HEK293T (cell line): Measurements from ENCODE around the gene COL11A1.
"Not testable (repeated sequence)": the region's sequence is repeated elsewhere in the genome, so short reads cannot be mapped to it uniquely, and the experiment has no call there.

Experiments used
- CTCF ChIA-PET: fragments of 350-600 bp; formaldehyde crosslinking; extraction: SDS; loops from one replicate; lab custom pipeline; 2021; ENCODE audit warnings: antibody characterized with exemption, inconsistent platforms; lab: Yijun Ruan, JAX
- POLR2A ChIA-PET: fragments of 350-600 bp; formaldehyde crosslinking; extraction: SDS; loops from one replicate; lab custom pipeline; 2020; ENCODE audit warnings: antibody characterized with exemption, inconsistent platforms; lab: Yijun Ruan, JAX
- DNase-seq: peaks from one replicate; pipeline ENCODE4 v3.0.0; 2012; ENCODE audit warnings: mixed read lengths; ENCODE audit errors: extremely low spot score
- ARNT ChIP-seq: fragments of 450-650 bp; IDR thresholded peaks from 2 replicates; pipeline ENCODE4 v1.6.1; 2017; ENCODE audit warnings: mild to moderate bottlenecking
- BHLHE40 ChIP-seq: fragments of 450-650 bp; IDR thresholded peaks from 2 replicates; pipeline ENCODE4 v1.6.1; 2016; ENCODE audit warnings: mild to moderate bottlenecking, moderate library complexity, borderline replicate concordance
- CTBP1 ChIP-seq: fragments of 450-650 bp; IDR thresholded peaks from 2 replicates; pipeline ENCODE4 v1.6.1; 2016; ENCODE audit warnings: borderline replicate concordance
- ELF4 ChIP-seq: fragments of 450-650 bp; IDR thresholded peaks from 2 replicates; pipeline ENCODE4 v1.6.1; 2017; ENCODE audit warnings: antibody characterized with exemption
- FOXA1 ChIP-seq: fragments of 450-650 bp; IDR thresholded peaks from 2 replicates; pipeline ENCODE4 v1.6.1; 2016; ENCODE audit warnings: mild to moderate bottlenecking
- FOXK2 ChIP-seq: fragments of 450-650 bp; IDR thresholded peaks from 2 replicates; pipeline ENCODE4 v1.6.1; 2016; ENCODE audit warnings: mild to moderate bottlenecking
- FOXM1 ChIP-seq: fragments of 450-650 bp; IDR thresholded peaks from 2 replicates; pipeline ENCODE4 v1.6.1; 2017; ENCODE audit warnings: mild to moderate bottlenecking, borderline replicate concordance
- HDGF ChIP-seq: fragments of 450-650 bp; IDR thresholded peaks from 2 replicates; pipeline ENCODE4 v1.6.1; 2017; ENCODE audit warnings: antibody characterized with exemption, borderline replicate concordance
- L3MBTL2 ChIP-seq: fragments of 450-650 bp; conservative IDR thresholded peaks from 2 replicates; pipeline ENCODE4 v1.6.1; 2016; ENCODE audit warnings: mild to moderate bottlenecking
- LEF1 ChIP-seq: fragments of 450-650 bp; IDR thresholded peaks from 2 replicates; pipeline ENCODE4 v1.6.1; 2017; ENCODE audit warnings: mild to moderate bottlenecking, borderline replicate concordance
- NFRKB ChIP-seq: fragments of 450-650 bp; IDR thresholded peaks from 2 replicates; pipeline ENCODE4 v1.6.1; 2016; ENCODE audit warnings: mild to moderate bottlenecking, moderate library complexity
- SP1 ChIP-seq: fragments of 450-650 bp; IDR thresholded peaks from 2 replicates; pipeline ENCODE4 v1.6.1; 2017
- SUZ12 ChIP-seq: fragments of 450-650 bp; IDR thresholded peaks from 2 replicates; pipeline ENCODE4 v1.6.1; 2016; ENCODE audit warnings: mild to moderate bottlenecking
- TARDBP ChIP-seq: fragments of 450-650 bp; IDR thresholded peaks from 2 replicates; pipeline ENCODE4 v1.6.1; 2016
- ZNF384 ChIP-seq: fragments of 450-650 bp; IDR thresholded peaks from 2 replicates; pipeline ENCODE4 v1.6.1; 2016
- TF ChIP-seq, protein P1 (sequence below): fragments of 450-650 bp; IDR thresholded peaks from 2 replicates; pipeline ENCODE4 v1.6.1; 2016

Gene COL11A1

GRCh38 chr1:103075316-103076000, 32.9 kb downstream of the COL11A1 start:
- TF ChIP-seq ELF4 (no peak), TARDBP (no peak), BHLHE40 (no peak), HDGF (no peak), ARNT (no peak), L3MBTL2 (no peak)
- no peak for DNase-seq
- POLR2A ChIA-PET: no interaction called here
- CTCF ChIA-PET: interaction anchor here (0.7 kb wide), 1 partner anchor 495 kb away, joined by 3 read pairs; no protein-coding TSS in a partner anchor

DNA sequence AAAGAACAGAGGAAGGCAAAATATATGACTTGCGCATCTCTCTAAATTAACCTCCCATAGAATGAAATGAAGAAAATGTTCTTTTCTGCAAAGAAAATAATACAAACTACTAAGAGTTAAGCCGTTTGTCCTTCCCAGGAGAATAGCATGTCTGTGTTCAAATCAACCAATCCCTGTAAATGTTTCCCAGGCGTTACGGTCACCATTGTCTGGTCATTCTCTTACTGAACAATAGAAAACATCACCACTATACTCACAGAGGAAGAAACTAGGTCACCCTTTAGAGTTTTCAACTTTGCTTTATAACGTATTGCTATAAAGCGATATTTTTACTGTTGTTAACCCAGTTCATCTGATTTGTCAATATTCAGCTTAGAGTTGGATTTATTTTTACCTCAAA, 34.1 kb downstream of the COL11A1 start:
- ChIA-PET CTCF (no interaction called here), POLR2A (no interaction called here)
- DNase-seq: no peak
- TF ChIP-seq ZNF384: no peak
- no peak for TF ChIP-seq SUZ12
- TF ChIP-seq ELF4: no peak
- TF ChIP-seq FOXK2: no peak
- TF ChIP-seq TARDBP: no peak
- no peak for TF ChIP-seq L3MBTL2
- no peak for TF ChIP-seq FOXA1

GRCh38 chr1:103069201-103069600, 39.1 kb downstream of the COL11A1 start:
- POLR2A ChIA-PET: no interaction called here
- no peak for DNase-seq
- no peak for TF ChIP-seq SP1
- no peak for TF ChIP-seq FOXA1
- no peak for TF ChIP-seq FOXM1
- TF ChIP-seq BHLHE40: no peak
- no peak for TF ChIP-seq LEF1
- no peak for TF ChIP-seq FOXK2
- no peak for TF ChIP-seq CTBP1
- TF ChIP-seq SUZ12: no peak
- CTCF ChIA-PET: no interaction called here

DNA sequence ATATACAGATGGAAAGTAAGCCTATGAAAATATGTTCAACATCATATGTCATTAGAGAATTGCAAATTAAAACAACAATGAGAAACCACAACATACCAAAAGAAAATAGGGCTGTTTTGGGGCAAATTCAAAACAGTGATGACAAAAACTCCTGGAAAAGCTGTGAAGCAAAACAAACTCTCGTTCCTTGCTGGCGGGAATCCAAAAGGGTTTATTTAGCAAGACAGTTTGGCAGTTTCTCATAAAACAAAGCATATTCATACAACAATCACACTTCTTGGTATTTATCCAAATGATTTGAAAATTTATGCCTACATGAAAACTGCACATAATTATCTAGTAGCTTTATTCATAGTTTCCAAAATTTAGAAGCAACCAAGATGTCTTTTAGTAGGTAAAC, 44.4 kb downstream of the COL11A1 start:
- CTCF ChIA-PET: no interaction called here
- TF ChIP-seq SP1: no peak
- no peak for TF ChIP-seq L3MBTL2
- no peak for TF ChIP-seq FOXM1
- no peak for TF ChIP-seq ARNT
- no peak for TF ChIP-seq ELF4
- TF ChIP-seq, protein P1, sequence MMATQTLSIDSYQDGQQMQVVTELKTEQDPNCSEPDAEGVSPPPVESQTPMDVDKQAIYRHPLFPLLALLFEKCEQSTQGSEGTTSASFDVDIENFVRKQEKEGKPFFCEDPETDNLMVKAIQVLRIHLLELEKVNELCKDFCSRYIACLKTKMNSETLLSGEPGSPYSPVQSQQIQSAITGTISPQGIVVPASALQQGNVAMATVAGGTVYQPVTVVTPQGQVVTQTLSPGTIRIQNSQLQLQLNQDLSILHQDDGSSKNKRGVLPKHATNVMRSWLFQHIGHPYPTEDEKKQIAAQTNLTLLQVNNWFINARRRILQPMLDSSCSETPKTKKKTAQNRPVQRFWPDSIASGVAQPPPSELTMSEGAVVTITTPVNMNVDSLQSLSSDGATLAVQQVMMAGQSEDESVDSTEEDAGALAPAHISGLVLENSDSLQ: no peak
- no peak for TF ChIP-seq BHLHE40
- TF ChIP-seq FOXK2: no peak
- no peak for TF ChIP-seq NFRKB
- no peak for TF ChIP-seq SUZ12
- TF ChIP-seq TARDBP: no peak
- no peak for TF ChIP-seq ZNF384
- no peak for TF ChIP-seq LEF1
- no peak for DNase-seq
- POLR2A ChIA-PET: no interaction called here

- DNase-seq: no peak
- ChIA-PET POLR2A (no interaction called here), CTCF (no interaction called here)
- TF ChIP-seq LEF1 (no peak), FOXM1 (no peak), ELF4 (no peak)
Observed at GRCh38 chr1:103058391-103058790, 49.9 kb downstream of the COL11A1 start.

DNA sequence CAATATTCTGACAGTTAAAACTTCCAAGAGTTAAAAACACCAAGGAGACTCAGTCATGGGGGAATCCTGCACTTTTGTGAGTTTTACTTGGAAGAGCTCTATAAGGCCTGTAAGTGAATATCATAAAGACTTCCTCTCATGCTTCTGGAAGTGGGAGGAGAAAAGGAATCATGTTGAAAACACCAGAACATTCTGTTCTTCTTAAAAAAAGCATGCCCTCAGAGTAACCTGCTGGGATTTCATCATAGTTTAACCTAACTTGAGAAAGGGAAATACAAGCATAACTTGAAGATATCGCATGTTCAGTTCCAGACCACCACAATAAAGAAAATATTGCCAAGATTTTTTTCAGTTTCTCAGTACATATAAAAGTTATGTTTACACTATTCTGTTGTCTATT, 51.9 kb downstream of the COL11A1 start:
- ChIA-PET CTCF (no interaction called here), POLR2A (no interaction called here)
- no peak for DNase-seq
- no peak for TF ChIP-seq FOXA1
- TF ChIP-seq HDGF: no peak
- TF ChIP-seq NFRKB: no peak
- TF ChIP-seq ELF4: no peak
- TF ChIP-seq CTBP1: no peak
- no peak for TF ChIP-seq ZNF384
- TF ChIP-seq LEF1: no peak
- no peak for TF ChIP-seq SP1
- no peak for TF ChIP-seq TARDBP
- no peak for TF ChIP-seq BHLHE40
- TF ChIP-seq FOXM1: no peak
- no peak for TF ChIP-seq L3MBTL2
- no peak for TF ChIP-seq FOXK2

DNA sequence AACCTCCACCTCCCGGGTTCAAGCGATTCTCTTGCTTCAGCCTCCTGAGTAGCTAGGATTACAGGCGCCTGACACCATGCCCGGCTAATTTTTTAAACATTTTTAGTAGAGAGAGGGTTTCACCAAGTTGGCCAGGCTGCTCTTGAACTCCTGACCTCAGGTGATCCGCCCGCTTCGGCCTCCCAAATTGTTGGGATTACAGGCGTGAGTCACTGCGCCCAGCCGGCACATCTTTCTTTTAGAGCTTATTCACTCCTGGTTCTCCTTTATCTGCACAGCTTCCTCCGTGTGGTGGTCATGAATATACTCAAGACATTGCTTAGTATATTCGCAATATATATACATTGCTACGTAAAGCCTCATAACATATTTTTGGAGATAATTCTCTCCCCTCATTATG, 80.2 kb downstream of the COL11A1 start:
- DNase-seq, CTCF ChIA-PET, POLR2A ChIA-PET: not testable (repeated sequence)

DNA sequence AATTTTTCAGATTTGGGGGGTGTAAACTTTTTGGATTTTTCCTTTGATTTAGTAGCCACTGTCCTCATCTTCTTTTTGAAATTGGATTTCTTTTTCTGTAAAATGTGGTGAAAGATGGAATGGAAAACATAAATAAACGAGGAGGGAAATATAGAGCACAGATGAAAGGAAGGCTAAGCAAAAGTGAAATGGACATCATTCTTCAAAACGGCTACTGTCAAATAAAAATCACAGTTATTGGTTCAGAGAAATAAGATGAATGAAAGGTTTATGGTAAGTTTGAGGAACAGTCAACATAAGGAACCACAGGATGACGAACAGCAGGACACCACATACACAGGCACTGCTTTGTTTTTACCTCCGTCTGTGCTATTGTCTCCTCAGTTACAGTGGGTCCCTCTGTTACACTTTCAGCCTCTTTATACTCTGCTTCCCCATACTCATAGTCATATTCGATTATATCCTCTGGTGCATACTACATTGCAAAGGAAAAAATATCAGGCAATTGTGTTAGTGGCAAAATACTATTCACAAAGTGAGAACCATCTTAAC, 82.4 kb downstream of the COL11A1 start:
- DNase-seq: peak; percentile 10
- POLR2A ChIA-PET: no interaction called here
- CTCF ChIA-PET: no interaction called here
- TF ChIP-seq, protein P1: peak; percentile 94
- peak; percentile 88; the same call in 1 of the 2 replicates for TF ChIP-seq CTBP1
- TF ChIP-seq LEF1: peak; percentile 94
- TF ChIP-seq TARDBP: no peak
- 0 out of 2 replicates have a peak, but pooled peaks have one; percentile 38 for TF ChIP-seq ARNT
- no peak for TF ChIP-seq SP1
